Esophagus muscularis mucosa (tissue), 4 donors: ENCODE results near the gene NTM.

Experiments
- CTCF ChIP-seq, 3 experiments: fragments of 200-600 bp in 2 of 3; fragments of 450-650 bp in 1 of 3; sonication (generic) in 2 of 3; IDR thresholded peaks; one replicate each; pipeline ENCODE4 v1.5.1; 2017 to 2019; ENCODE audit warnings: antibody characterized with exemption in 3 of 3, mild to moderate bottlenecking in 2 of 3, moderate library complexity in 1 of 3
- EP300 ChIP-seq: sonication (generic); formaldehyde crosslinking; IDR thresholded peaks from one replicate; pipeline ENCODE4 v1.6.1; 2017; ENCODE audit warnings: antibody characterized with exemption
- POLR2A ChIP-seq: fragments of 450-650 bp; IDR thresholded peaks from one replicate; pipeline ENCODE4 v1.6.1; 2017; ENCODE audit warnings: antibody characterized with exemption, moderate library complexity, mild to moderate bottlenecking, low read depth

- TF ChIP-seq CTCF (IDR thresholded peaks at IDR 0.05) (no peak), POLR2A (no peak), EP300 (no peak)
Observed at GRCh38 chr11:132334769-132335280, 964.4 kb downstream of the NTM start.
